ENCODE data around the gene GNAI2. TPM values are rescaled to one million over a fixed set of nuclear protein-coding genes. Genes with fewer than 3 reads are reported as not detected.
"Not testable (repeated sequence)": the region's sequence is repeated elsewhere in the genome, so short reads cannot be mapped to it uniquely, and the experiment has no call there.

GNAI2 gene
- total RNA-seq, 1 donor from 2014 or later = 140 TPM

DNA sequence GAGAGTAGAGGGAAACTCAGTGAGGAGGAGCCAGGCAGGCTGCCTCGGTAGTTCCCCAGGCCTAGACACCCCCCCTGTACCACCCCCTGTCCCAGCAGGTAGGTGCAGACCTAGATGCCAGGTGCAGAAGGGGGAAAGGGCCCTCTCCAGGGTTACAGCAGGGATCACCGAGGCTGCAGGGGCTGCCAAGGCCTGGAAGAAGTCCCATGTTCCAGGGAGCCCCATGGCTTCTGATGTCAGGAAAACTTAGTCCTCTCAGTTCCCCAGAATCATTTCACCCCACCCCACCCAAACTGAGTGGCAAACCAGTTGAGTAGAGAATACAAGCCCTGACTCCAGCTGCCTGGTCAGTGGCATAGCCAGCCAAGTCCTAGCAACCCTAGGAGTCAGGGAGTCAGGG, 25.5 kb downstream of the GNAI2 start:
- H3K9me3 Mint-ChIP-seq = no peaks in the 10 kb centered on the region
- H3K4me3 Mint-ChIP-seq = peak overlapping the region; percentile 70
- H3K27ac Mint-ChIP-seq = peak overlapping the region; percentile 91
- no peak for DNase-seq (ENCODE audit: extremely low spot score, unreplicated experiment)
- peaks cover 30% of the 10 kb centered on the region for H3K4me1 Mint-ChIP-seq (ENCODE audit: unreplicated experiment)
- no peaks in the 10 kb centered on the region for H3K27me3 Mint-ChIP-seq
- TF ChIP-seq, protein P1, sequence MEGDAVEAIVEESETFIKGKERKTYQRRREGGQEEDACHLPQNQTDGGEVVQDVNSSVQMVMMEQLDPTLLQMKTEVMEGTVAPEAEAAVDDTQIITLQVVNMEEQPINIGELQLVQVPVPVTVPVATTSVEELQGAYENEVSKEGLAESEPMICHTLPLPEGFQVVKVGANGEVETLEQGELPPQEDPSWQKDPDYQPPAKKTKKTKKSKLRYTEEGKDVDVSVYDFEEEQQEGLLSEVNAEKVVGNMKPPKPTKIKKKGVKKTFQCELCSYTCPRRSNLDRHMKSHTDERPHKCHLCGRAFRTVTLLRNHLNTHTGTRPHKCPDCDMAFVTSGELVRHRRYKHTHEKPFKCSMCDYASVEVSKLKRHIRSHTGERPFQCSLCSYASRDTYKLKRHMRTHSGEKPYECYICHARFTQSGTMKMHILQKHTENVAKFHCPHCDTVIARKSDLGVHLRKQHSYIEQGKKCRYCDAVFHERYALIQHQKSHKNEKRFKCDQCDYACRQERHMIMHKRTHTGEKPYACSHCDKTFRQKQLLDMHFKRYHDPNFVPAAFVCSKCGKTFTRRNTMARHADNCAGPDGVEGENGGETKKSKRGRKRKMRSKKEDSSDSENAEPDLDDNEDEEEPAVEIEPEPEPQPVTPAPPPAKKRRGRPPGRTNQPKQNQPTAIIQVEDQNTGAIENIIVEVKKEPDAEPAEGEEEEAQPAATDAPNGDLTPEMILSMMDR (conservative IDR thresholded peaks at IDR 0.05) = no peak
- H3K36me3 Mint-ChIP-seq = peaks cover 4% of the 10 kb centered on the region

- peaks cover 31% of the 10 kb centered on the region for H3K4me1 Mint-ChIP-seq (ENCODE audit: unreplicated experiment)
- peak overlapping the region; percentile 91 for H3K27ac Mint-ChIP-seq
- H3K9me3 Mint-ChIP-seq; DNase-seq (ENCODE audit: extremely low spot score, unreplicated experiment); H3K4me3 Mint-ChIP-seq; H3K36me3 Mint-ChIP-seq; H3K27me3 Mint-ChIP-seq: not testable (repeated sequence)
Observed at GRCh38 chr3:50262200-50262599, 26.2 kb downstream of the GNAI2 start.

DNA sequence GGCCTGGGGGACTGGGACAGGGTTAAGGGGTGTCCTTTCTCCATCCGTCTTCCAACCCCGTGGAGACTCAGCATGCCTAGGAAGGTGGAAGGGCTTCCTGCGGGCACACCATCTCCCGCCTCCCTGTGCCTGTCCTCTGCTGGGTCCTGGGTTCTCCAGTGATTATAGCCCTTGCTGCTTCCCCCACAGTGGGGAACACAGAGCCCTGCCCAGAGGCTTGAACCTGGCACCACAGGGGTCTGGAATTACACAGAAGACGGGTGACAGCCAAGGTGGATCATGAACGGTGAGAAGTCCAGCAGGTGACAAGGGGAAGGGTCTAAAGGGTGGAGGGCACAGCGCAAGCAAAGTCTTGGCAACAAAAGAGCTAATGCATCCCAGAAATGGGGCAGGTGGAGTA, 26.8 kb downstream of the GNAI2 start:
- H3K4me1 Mint-ChIP-seq (ENCODE audit: unreplicated experiment) = peaks cover 28% of the 10 kb centered on the region
- H3K36me3 Mint-ChIP-seq = no peaks in the 10 kb centered on the region
- H3K4me3 Mint-ChIP-seq = no peak overlapping the region
- TF ChIP-seq, protein P1 (conservative IDR thresholded peaks at IDR 0.05) = no peak
- H3K27me3 Mint-ChIP-seq = no peaks in the 10 kb centered on the region
- DNase-seq (ENCODE audit: extremely low spot score, unreplicated experiment) = no peak
- peak overlapping the region; percentile 73 for H3K27ac Mint-ChIP-seq
- no peaks in the 10 kb centered on the region for H3K9me3 Mint-ChIP-seq

GRCh38 chr3:50263478-50264382, 27.7 kb downstream of the GNAI2 start:
- no peaks in the 10 kb centered on the region for H3K9me3 Mint-ChIP-seq
- H3K4me1 Mint-ChIP-seq (ENCODE audit: unreplicated experiment) = peaks cover 28% of the 10 kb centered on the region
- H3K27me3 Mint-ChIP-seq = no peaks in the 10 kb centered on the region
- H3K27ac Mint-ChIP-seq = peak overlapping the region; percentile 92
- DNase-seq (ENCODE audit: extremely low spot score, unreplicated experiment) = no peak
- TF ChIP-seq, protein P1 (conservative IDR thresholded peaks at IDR 0.05) = no peak
- H3K36me3 Mint-ChIP-seq = no peaks in the 10 kb centered on the region
- peak overlapping the region; percentile 69 for H3K4me3 Mint-ChIP-seq

- TF ChIP-seq, protein P1 (conservative IDR thresholded peaks at IDR 0.05) = no peak
- H3K27ac Mint-ChIP-seq = peak overlapping the region; percentile 92
Observed at GRCh38 chr3:50264383-50264963, 28.5 kb downstream of the GNAI2 start.

GRCh38 chr3:50264964-50265485, 29.0 kb downstream of the GNAI2 start:
- TF ChIP-seq, protein P1 (conservative IDR thresholded peaks at IDR 0.05) = no peak
- no peak for DNase-seq (ENCODE audit: extremely low spot score, unreplicated experiment)
- Mint-ChIP-seq H3K27me3 (no peaks in the 10 kb centered on the region), H3K4me1 (ENCODE audit: unreplicated experiment) (peaks cover 35% of the 10 kb centered on the region), H3K36me3 (no peaks in the 10 kb centered on the region), H3K27ac (peak overlapping the region; percentile 92), H3K9me3 (no peaks in the 10 kb centered on the region), H3K4me3 (peak overlapping the region; percentile 60)

More at GRCh38 chr3:50264383-50264963, 28.5 kb downstream of the GNAI2 start:
- H3K9me3 Mint-ChIP-seq = no peaks in the 10 kb centered on the region
- peak; percentile 89 for DNase-seq (ENCODE audit: extremely low spot score, unreplicated experiment)
- H3K4me3 Mint-ChIP-seq = peak overlapping the region; percentile 69
- no peaks in the 10 kb centered on the region for H3K36me3 Mint-ChIP-seq
- H3K27me3 Mint-ChIP-seq = no peaks in the 10 kb centered on the region
- peaks cover 33% of the 10 kb centered on the region for H3K4me1 Mint-ChIP-seq (ENCODE audit: unreplicated experiment)
